ENCODE measurements around the gene COL27A1.

GRCh38 chr9:114169952-114170770, 14.8 kb downstream of the COL27A1 start:
- TF ChIP-seq CTCF (conservative IDR thresholded peaks at IDR 0.05; ENCODE audit: low read length) (no peak), EZH2phosphoT487 (IDR thresholded peaks at IDR 0.05; ENCODE audit: borderline replicate concordance, low read depth, low read length) (no peak)
